Stimulated activated CD4-positive, alpha-beta T cell treated with anti-CD3 and anti-CD28 coated beads, Interleukin-1b, Interleukin-23, amount 100 ng/mL, for 4 hours (primary cell): Measurements from ENCODE around the gene PRKAB1.

Experiments
- DNase-seq, 2 donors: peaks; one replicate each; pipeline ENCODE4 v3.0.0-alpha.2; 2020; ENCODE audit warnings: low read depth in 2 of 2

The PRKAB1 gene

GRCh38 chr12:119712721-119713120, 44.8 kb downstream of the PRKAB1 start:
- DNase-seq: no peak

DNA sequence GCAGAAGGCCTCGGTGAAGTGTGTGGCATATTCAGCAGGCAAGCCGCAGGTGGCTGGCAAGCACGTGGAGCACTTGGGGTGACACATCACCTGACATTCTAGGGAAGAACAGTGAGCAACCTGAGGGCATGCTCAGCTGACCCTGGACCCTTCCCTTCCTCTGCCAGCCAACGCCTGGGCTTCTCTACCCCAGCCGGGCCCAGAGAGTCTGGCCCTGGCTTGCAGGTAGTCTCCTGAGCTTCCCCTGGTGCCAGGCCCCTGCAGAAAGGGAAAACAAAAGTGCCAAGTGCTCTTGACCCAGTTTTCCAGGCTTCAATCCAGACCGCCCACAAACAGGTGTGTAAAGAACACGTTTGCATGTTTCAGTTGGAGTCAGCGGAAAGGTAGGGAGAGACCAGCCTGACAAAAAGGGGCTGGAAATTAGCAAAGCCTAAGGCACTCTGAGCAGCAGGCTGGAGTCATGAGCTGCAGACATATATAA, 45.7 kb downstream of the PRKAB1 start:
- DNase-seq: no peak

- no peak for DNase-seq
These were observed 46.8 kb downstream of the PRKAB1 start for GRCh38 chr12:119714614-119715267.

DNA sequence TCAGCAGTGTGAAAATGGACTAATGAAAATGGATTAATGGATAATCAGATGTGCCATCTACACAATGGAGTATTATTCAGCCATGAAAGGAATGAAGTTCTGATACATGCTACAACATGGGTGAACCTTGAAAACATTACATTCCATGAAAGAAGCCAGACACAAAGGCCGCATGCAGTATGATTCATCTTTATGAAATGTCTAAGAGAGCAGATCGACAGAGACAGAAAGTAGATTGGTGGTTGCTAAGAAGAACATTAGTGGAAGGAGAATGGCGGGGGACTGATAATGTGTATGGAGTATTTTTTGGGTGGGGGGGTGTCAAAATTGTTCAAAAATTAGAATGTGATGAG, 47.3 kb downstream of the PRKAB1 start:
- no peak for DNase-seq

- no peak for DNase-seq
These were observed 50.2 kb downstream of the PRKAB1 start for GRCh38 chr12:119718141-119718540.

DNA sequence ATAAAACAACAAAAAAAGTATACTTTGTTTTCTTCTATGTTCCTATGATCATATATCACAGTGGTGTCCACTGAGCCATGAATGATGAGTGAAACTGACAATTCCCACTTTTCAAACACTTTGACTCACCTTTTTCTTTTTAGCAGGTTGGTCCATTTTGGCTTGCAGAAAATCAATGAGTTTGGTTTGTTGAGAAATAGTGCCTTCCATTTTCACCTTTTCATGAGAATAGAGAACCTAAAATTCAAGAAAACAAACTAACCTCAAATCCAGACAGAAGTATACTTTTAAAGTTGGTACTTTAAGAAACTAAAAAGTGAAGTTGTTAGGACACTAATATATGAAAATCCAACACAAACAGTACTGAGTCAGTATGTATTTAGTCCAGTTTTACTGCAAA, 52.4 kb downstream of the PRKAB1 start:
- DNase-seq: no peak

DNA sequence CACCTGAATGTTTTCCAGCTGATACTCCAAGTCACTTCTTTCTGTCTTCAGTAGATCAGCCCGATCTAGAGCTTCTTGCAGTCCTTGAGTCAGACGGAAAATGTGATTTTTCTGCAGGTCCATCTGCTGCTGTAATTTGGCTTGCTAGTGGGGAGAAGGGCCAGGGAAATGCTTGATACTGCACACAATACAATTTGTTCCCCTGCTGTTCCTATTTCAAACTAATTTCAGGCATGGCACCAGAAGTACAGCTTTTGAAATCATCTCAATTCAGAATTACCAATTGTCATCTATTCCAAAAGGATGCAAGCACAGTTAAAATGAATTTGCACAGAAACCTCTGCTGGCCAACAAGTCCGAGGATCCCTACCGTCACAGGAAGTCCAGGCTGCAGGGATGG, 53.4 kb downstream of the PRKAB1 start:
- no peak for DNase-seq

DNA sequence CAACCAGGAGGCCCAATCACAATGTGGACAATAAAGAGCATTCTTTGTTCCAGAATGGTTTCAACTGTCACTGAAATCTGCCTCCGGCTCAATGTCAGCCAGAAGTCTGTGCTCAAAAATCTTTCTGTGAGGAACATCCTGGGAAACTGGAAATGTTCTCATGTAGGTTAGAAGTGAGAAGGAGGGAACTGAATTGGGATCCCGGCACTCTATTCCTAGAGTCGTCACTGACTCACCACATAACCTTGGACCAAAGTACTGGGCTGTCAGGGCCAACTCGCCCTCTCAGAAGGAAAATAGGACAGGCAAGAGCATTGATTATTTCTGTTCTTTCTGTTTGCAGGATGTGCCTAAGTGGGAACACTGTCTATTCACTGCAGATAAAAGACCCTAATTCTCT, 57.6 kb downstream of the PRKAB1 start:
- DNase-seq: no peak

GRCh38 chr12:119727600-119728443, 59.9 kb downstream of the PRKAB1 start:
- DNase-seq: no peak

GRCh38 chr12:119728444-119728745, 60.5 kb downstream of the PRKAB1 start:
- no peak for DNase-seq

GRCh38 chr12:119729871-119730270, 61.9 kb downstream of the PRKAB1 start:
- DNase-seq: no peak

DNA sequence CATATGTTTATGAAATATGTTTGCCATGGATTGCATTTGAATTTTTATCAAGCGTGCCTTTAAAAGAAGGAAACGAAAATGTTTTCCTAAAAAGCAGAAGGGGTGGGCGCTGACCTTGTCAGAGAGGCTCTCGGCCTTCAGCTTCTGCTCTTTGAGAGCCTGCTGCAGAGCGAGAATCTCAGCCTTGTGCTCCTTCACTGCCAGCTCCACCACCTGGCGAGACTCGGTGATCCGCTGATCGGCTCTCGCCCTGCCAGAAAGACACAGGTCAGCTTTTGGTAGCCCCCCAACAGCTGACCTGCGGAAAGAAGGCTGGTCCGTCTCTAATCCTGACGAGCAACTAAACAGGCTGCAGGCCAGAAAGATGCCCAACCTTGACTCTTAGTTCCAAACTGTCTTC, 62.4 kb downstream of the PRKAB1 start:
- DNase-seq: no peak
